HepG2 (cell line): Measurements from ENCODE around the gene PPAT. TPM values are rescaled to one million over a fixed set of nuclear protein-coding genes. Genes with fewer than 3 reads are reported as not detected.

ENCODE experiments used
- AFF4 ChIP-seq: sonication (generic); formaldehyde crosslinking; IDR thresholded peaks from 2 replicates; pipeline ENCODE4 v1.4.0; 2020; ENCODE audit warnings: missing genetic modification reagents
- ARID5B ChIP-seq: IDR thresholded peaks from 2 replicates; pipeline ENCODE4 v1.4.0; 2020; ENCODE audit warnings: mild to moderate bottlenecking, missing genetic modification reagents
- EED ChIP-seq: sonication (generic); formaldehyde crosslinking; IDR thresholded peaks from 2 replicates; pipeline ENCODE4 v1.5.0; 2020; ENCODE audit warnings: mild to moderate bottlenecking, missing genetic modification reagents
- GATA4 ChIP-seq: sonication (generic); IDR thresholded peaks from 2 replicates; pipeline ENCODE4 v1.6.1; 2016; ENCODE audit warnings: antibody characterized with exemption, low read depth, borderline replicate concordance
- JDP2 ChIP-seq: sonication (generic); formaldehyde crosslinking; IDR thresholded peaks from 2 replicates; pipeline ENCODE4 v1.8.1; 2022; ENCODE audit warnings: missing genetic modification reagents, borderline replicate concordance
- ZGPAT ChIP-seq: IDR thresholded peaks from 2 replicates; pipeline ENCODE4 v1.6.1; 2016; ENCODE audit warnings: mild to moderate bottlenecking
- ZNF740 ChIP-seq: sonication (generic); formaldehyde crosslinking; IDR thresholded peaks from 2 replicates; pipeline ENCODE4 v1.4.0; 2020; ENCODE audit warnings: missing genetic modification reagents
- polyA plus RNA-seq, 8 experiments: library from polyadenylated mRNA; depleted of rRNA in 3 of 8; stranded (reverse) in 7 of 8; unstranded in 1 of 8; fragments of >200 nt; fragmentation: Illumina TruSeq in 4 of 8; extraction: Trizol in 4 of 8; gene quantifications; 2 replicates each; pipeline versions ENCODE4 v1.2.1 to v1.2.3, GENCODE V29; 2011 to 2016; ENCODE audit warnings: low read depth in 4 of 8, missing spikeins in 1 of 8, mixed read lengths in 1 of 8; ENCODE audit not compliant: insufficient read depth in 1 of 8
- total RNA-seq, 5 experiments: library from RNA; depleted of rRNA; stranded (reverse); fragments of >200 nt; fragmentation: Illumina TruSeq; extraction: Trizol; gene quantifications; 2 replicates each; pipeline ENCODE4 v1.2.3, GENCODE V29; 2016; ENCODE audit warnings: low read depth in 1 of 5

Gene PPAT
- total and polyA plus RNA-seq, 2 of the 13 experiments (the other 11 are each of a cell fraction or from before 2014, with no cell fraction given), result 16.9 to 62.6 TPM

- TF ChIP-seq ARID5B (CRISPR knock-in tag) (peak; percentile 64), EED (CRISPR knock-in tag) (peak; percentile 59; the same call in 1 of the 2 replicates), JDP2 (CRISPR knock-in tag) (no peak), GATA4 (0 out of 2 replicates have a peak, but pooled peaks have one; percentile 17), ZGPAT (CRISPR knock-in tag) (peak; percentile 82; the same call in 1 of the 2 replicates), AFF4 (CRISPR knock-in tag) (no peak), ZNF740 (no peak)
These were observed 48.1 kb downstream of the PPAT start, which contains the start of gene AASDH (continued) for GRCh38 chr4:56387023-56388001.
